Epithelial cell of esophagus (primary cell): ENCODE data around the gene CLCNKB.
"Not testable (repeated sequence)": the region's sequence is repeated elsewhere in the genome, so short reads cannot be mapped to it uniquely, and the experiment has no call there.

Source experiments
- DNase-seq: peaks from one replicate; pipeline ENCODE4 v3.0.0; 2010; ENCODE audit warnings: low read depth
- H3K4me3 ChIP-seq: 2 replicates; pipeline ENCODE4 v1.5.1; 2011; ENCODE audit warnings: mild to moderate bottlenecking, low read length, control low read depth
- CTCF ChIP-seq: IDR thresholded peaks from 2 replicates; pipeline ENCODE4 v1.5.1; 2011; ENCODE audit warnings: low read depth, mild to moderate bottlenecking, low read length, control low read depth, inconsistent platforms; ENCODE audit not compliant: insufficient read depth; ENCODE audit errors: missing control alignments

CLCNKB gene

DNA sequence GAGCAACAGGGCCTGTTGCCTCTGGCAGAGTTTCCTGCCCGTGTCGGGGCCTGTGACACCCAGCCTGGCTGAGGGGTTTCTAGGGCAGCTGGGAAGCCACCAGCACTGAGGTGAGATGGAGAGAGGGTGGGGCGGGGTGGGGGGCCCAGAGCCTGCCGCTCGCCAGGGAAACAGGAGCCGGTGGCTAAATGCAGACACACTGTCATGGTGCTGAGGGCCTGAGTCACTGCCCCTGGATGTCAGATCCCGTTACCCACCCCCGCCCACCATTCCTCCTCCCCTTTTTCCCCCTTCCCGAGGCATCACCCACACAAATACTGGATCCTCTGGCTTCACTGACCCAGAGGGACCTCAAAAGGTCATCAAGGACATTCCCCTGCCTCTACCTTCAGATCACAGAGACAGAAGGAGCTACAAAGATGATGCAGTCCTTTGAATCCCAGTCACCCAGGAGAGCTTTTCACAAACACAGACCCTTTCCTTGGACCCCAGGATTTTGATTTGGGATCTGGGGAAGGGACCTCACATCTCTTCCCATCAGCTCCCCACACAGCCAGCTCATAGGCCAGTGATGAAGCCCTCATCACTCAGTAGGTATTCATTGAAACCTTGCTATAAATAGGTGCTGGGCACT, 23.8 kb upstream of the CLCNKB start:
- DNase-seq: no peak
- H3K4me3 ChIP-seq: no peak overlapping the region
- TF ChIP-seq CTCF: no peak

GRCh38 chr1:16020325-16020724, 23.3 kb upstream of the CLCNKB start:
- no peak overlapping the region for H3K4me3 ChIP-seq
- TF ChIP-seq CTCF: no peak
- no peak for DNase-seq

DNA sequence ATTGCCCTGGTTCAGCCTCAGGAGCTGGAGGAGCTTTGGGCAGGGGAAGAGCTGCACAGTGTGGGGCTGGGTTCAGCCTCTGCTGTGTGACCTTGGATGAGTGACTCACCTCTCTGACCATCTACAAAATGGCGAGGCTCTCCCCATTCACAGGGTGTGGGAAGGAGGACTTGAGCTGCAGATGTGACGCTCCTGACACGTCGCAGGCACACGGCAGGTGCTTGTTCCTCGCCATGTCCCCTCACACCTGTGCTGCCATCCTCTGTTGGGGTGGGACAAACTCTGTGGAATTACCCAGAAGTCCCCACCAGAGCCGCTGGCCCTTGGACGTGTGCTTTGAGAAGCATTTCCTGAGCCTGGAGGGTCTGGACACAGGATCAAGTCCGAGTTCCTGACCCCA, 22.7 kb upstream of the CLCNKB start:
- DNase-seq, H3K4me3 ChIP-seq: not testable (repeated sequence)

GRCh38 chr1:16021681-16022080, 21.9 kb upstream of the CLCNKB start, which contains the start of gene CLCNKA:
TSS of gene CLCNKA (plus strand) at chr1:16022036. CDS start at chr1:16022620, 584 bp downstream.
- TF ChIP-seq CTCF: no peak
- no peak for DNase-seq
- no peak within 1 kb of the TSS for H3K4me3 ChIP-seq

- DNase-seq: no peak
- no peak for TF ChIP-seq CTCF
These were observed 21.2 kb upstream of the CLCNKB start for GRCh38 chr1:16022393-16022792.

DNA sequence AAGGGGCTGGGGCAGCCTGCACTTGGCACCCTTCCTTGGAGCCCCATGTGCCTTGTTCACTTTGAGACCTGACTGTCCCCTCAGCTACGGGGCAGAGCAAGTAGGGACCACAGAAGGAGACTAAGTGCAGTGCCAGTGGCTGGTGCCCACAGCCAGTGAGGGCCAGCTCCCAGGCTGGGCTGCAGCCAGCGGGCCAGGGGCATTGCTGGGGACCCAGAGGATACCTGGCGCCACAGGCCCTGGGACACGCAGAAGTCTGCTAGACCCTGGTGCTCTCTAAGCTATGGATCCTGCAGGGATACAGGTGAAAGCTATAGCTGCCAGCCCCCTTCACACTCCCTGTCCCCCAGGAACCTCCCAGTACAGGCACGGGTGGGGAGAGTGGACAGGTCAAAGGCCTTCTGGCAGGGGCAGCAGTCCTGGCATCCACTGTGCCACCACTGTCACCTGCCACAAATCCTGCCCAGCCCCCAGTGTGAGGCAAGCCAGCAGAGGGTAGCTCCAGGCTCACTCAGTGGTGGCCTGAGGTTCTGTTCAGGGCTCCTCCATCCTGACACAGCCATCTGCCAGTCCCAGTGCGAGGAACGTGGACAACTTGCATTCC, 20.4 kb upstream of the CLCNKB start:
- no peak for DNase-seq
- H3K4me3 ChIP-seq: no peak overlapping the region
- no peak for TF ChIP-seq CTCF

More at GRCh38 chr1:16022393-16022792, 21.2 kb upstream of the CLCNKB start:
- no peak overlapping the region for H3K4me3 ChIP-seq

DNA sequence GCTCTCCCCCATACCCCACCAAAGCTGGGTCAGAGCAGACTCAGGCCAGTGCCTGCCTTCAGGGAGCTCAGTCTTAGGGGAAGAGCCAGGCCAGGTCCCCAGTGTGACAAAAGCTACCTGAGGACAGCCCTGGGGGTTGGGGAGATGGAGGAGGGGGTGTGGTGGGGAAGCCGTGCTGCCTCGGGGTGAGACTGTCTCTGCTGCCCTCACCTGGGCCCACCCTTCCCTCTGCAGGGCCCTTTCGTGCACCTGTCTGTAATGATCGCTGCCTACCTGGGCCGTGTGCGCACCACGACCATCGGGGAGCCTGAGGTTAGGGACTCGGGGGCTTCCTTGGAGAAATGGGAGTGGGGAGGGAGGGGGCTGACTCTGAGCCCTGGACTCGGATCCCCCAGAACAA, 17.3 kb upstream of the CLCNKB start:
- not testable (repeated sequence) for DNase-seq, H3K4me3 ChIP-seq
